Parathyroid adenoma (tissue), 2 donors: ENCODE measurements around the gene CACUL1.

Experiments
- H2AFZ ChIP-seq: fragments of 300-600 bp; sonication (generic); one replicate; pipeline ENCODE4 v1.7.0; 2017; ENCODE audit warnings: antibody characterized with exemption, mild to moderate bottlenecking
- H3K27ac ChIP-seq: fragments of 300-600 bp; sonication (generic); one replicate; pipeline ENCODE4 v1.7.0; 2017
- H3K27me3 ChIP-seq: fragments of 300-600 bp; sonication (generic); one replicate; pipeline ENCODE4 v1.7.0; 2017; ENCODE audit warnings: low read length; ENCODE audit not compliant: control insufficient read depth, insufficient read depth
- H3K36me3 ChIP-seq: fragments of 300-600 bp; sonication (generic); one replicate; pipeline ENCODE4 v1.7.0; 2017; ENCODE audit warnings: low read length; ENCODE audit not compliant: control insufficient read depth, insufficient read depth
- H3K4me1 ChIP-seq: fragments of 300-600 bp; sonication (generic); one replicate; pipeline ENCODE4 v1.7.0; 2017; ENCODE audit warnings: control low read depth
- H3K4me2 ChIP-seq: fragments of 300-600 bp; sonication (generic); one replicate; pipeline ENCODE4 v1.7.0; 2017; ENCODE audit warnings: low read length
- H3K4me3 ChIP-seq: fragments of 300-600 bp; sonication (generic); one replicate; pipeline ENCODE4 v1.7.0; 2017; ENCODE audit warnings: low read depth, low read length
- H3K79me2 ChIP-seq: fragments of 300-600 bp; sonication (generic); one replicate; pipeline ENCODE4 v1.7.0; 2017; ENCODE audit warnings: control low read depth
- H3K9ac ChIP-seq: fragments of 300-600 bp; sonication (generic); one replicate; pipeline ENCODE4 v1.7.0; 2017; ENCODE audit warnings: mild to moderate bottlenecking
- H3K9me3 ChIP-seq: fragments of 300-600 bp; sonication (generic); one replicate; pipeline ENCODE4 v1.7.0; 2017; ENCODE audit warnings: low read length; ENCODE audit not compliant: control insufficient read depth
- TF ChIP-seq, protein P1 (sequence below): fragments of 300-600 bp; sonication (generic); IDR thresholded peaks from one replicate; pipeline ENCODE4 v1.7.0; 2017; ENCODE audit warnings: antibody characterized with exemption, mild to moderate bottlenecking
- donor health status: primary hyperparathyroidism.

CACUL1 gene

DNA sequence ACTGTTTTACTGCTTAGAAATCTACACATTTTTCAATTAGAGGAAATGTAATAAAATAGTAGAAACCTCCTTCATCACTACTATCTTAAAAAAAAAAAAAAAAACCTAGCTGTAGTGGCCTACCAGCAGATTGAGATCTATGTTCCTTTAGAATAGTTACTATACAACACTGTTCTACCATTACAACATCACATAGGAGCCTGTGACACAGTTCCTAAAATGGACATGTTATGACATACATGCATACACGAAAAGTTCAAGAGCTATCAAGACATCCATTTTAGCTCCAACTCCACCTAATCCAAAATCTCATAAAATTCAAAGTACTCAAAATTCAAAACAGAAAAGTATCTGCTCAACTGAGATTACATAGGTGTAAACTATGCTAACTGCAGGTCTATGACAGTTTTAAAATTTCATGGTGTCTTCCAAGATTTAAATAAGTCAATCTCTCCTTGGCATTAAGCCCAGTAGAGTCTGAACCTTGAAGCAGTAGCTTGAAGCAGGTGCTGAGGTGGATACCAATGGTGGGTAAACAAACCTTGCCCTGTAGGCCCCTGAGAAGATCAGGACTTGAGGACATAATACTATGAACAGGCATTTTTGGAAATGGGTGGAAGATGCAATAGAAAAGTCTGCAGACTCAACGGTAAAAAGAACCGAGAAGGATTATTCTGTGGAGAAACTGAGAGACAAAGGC is 17.0 kb downstream of the CACUL1 start:
- H3K4me1 ChIP-seq: peaks cover 2% of the 10 kb centered on the region
- no peak overlapping the region for H3K4me3 ChIP-seq
- no peak overlapping the region for H3K4me2 ChIP-seq
- no peaks in the 10 kb centered on the region for H3K27me3 ChIP-seq
- no peaks in the 10 kb centered on the region for H3K9me3 ChIP-seq
- TF ChIP-seq, protein P1, sequence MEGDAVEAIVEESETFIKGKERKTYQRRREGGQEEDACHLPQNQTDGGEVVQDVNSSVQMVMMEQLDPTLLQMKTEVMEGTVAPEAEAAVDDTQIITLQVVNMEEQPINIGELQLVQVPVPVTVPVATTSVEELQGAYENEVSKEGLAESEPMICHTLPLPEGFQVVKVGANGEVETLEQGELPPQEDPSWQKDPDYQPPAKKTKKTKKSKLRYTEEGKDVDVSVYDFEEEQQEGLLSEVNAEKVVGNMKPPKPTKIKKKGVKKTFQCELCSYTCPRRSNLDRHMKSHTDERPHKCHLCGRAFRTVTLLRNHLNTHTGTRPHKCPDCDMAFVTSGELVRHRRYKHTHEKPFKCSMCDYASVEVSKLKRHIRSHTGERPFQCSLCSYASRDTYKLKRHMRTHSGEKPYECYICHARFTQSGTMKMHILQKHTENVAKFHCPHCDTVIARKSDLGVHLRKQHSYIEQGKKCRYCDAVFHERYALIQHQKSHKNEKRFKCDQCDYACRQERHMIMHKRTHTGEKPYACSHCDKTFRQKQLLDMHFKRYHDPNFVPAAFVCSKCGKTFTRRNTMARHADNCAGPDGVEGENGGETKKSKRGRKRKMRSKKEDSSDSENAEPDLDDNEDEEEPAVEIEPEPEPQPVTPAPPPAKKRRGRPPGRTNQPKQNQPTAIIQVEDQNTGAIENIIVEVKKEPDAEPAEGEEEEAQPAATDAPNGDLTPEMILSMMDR: no peak
- H3K36me3 ChIP-seq: no peaks in the 10 kb centered on the region
- no peak overlapping the region for H3K27ac ChIP-seq
- no peak overlapping the region for H3K9ac ChIP-seq
- H2AFZ ChIP-seq: no peak overlapping the region
- H3K79me2 ChIP-seq: peaks cover 29% of the 10 kb centered on the region

DNA sequence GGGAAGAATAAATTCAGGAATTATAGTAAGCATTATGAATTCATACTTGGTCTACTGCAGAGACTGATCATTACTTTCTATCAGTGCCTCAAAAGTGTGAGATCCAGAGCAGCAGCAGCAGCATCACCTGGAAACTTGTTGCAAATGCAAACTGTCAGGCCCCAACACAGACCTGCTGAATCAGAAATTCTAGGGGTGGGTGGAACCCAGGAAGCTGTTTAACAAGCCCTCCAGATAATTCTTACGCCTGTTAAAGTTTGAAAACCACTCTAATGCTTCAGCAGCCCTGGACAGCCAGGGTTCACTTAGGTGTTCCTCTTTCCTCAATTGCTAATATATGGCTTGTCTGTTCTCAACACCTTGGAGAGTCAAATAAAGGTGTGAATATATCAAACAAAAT is 19.5 kb downstream of the CACUL1 start:
- TF ChIP-seq, protein P1: no peak
- H3K79me2 ChIP-seq: peaks cover 26% of the 10 kb centered on the region
- H3K27me3 ChIP-seq: no peaks in the 10 kb centered on the region
- peaks cover 14% of the 10 kb centered on the region for H3K4me1 ChIP-seq
- H3K27ac ChIP-seq: no peak overlapping the region
- H3K36me3 ChIP-seq: no peaks in the 10 kb centered on the region
- H2AFZ ChIP-seq: no peak overlapping the region
- no peak overlapping the region for H3K4me3 ChIP-seq
- no peaks in the 10 kb centered on the region for H3K9me3 ChIP-seq
- no peak overlapping the region for H3K9ac ChIP-seq
- no peak overlapping the region for H3K4me2 ChIP-seq

GRCh38 chr10:118734475-118734874 is 20.3 kb downstream of the CACUL1 start:
- H3K79me2 ChIP-seq: peaks cover 18% of the 10 kb centered on the region
- TF ChIP-seq, protein P1: no peak
- no peak overlapping the region for H3K4me2 ChIP-seq
- no peak overlapping the region for H3K27ac ChIP-seq
- no peak overlapping the region for H3K9ac ChIP-seq
- H3K27me3 ChIP-seq: no peaks in the 10 kb centered on the region
- no peak overlapping the region for H2AFZ ChIP-seq
- no peak overlapping the region for H3K4me3 ChIP-seq
- peaks cover 19% of the 10 kb centered on the region for H3K4me1 ChIP-seq
- H3K9me3 ChIP-seq: no peaks in the 10 kb centered on the region
- no peaks in the 10 kb centered on the region for H3K36me3 ChIP-seq

DNA sequence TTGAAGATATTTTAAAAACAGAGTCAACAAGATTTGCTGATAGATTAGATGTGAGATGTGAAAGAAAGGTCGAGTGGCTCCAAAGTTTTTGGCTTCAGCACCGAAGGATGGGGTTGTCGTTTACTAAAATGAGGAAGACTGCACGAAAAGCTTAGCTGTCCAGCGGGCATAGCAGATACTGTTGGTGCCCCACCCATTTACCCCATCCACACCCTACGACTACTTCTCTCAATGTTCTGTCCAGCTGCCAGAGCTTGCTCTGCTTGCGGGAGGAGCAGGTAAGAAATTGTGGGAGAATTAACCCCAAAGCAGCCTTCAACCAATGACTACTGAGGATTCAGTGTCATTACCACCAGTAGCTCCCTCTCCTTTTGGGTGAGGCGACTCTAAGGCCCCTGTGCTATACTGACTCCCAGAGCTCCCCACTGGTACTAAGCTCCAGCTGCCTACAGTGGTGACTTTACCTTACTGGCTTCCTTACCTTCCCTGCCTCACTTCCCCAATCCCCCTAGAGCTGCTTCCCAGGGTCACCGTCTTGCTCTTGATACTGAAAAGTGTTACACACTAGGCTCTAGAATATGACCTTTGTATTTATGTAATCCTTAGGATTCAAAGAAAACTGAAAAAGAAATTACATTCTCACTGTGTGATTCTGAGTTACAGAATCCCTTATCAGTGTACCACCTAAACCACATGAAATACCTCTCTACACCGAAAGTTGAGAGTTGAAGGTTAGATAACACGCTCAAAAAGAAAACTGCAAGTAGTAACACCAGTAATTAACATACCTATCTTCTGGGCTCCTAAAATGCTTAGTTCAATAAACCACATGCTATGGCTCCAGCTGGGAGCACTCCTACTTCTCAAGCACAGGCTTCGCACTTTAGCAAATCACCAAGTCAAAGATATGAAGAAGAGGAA is 22.3 kb downstream of the CACUL1 start:
- Histone ChIP-seq H3K4me2 (peak overlapping the region; percentile 13), H3K27ac (no peak overlapping the region), H2AFZ (no peak overlapping the region), H3K79me2 (peaks cover 14% of the 10 kb centered on the region), H3K36me3 (no peaks in the 10 kb centered on the region), H3K9ac (no peak overlapping the region), H3K4me1 (peaks cover 19% of the 10 kb centered on the region), H3K27me3 (no peaks in the 10 kb centered on the region), H3K9me3 (no peaks in the 10 kb centered on the region), H3K4me3 (no peak overlapping the region)
- TF ChIP-seq, protein P1: no peak
